ENCODE measurements around the gene SPRR5.

DNA sequence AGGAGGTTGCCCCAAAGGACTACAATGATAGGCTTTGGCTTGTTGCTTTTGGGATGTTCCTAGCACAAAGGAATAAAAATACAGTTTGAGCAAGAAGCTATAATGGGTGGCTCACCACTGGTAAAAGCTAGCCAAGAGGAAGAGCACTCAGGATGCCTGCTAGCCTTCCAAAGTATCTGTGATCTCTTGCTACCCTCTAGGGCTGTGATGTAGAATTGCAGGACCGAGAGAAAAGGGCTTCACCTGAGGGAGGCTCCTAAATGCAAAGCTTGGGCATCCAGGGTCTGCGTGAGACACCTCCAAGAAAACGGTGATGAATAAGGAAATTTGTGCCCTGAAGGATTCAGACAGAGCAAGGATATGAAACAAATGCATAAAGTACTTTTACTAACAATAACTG, 20.9 kb upstream of the SPRR5 start:
- no peak for TF ChIP-seq EZH2 (IDR thresholded peaks at IDR 0.05; ENCODE audit: borderline replicate concordance, low read length)
- TF ChIP-seq CTCF (IDR thresholded peaks at IDR 0.05; ENCODE audit: low read length) = peak; percentile 49; the same call in 1 of the 2 replicates
